NB4 (cell line): ENCODE measurements around the gene POGZ.

Experiments
- CTCF ChIP-seq: IDR thresholded peaks from one replicate; pipeline ENCODE4 v1.5.1; 2012; ENCODE audit warnings: low read depth, low read length
- MAX ChIP-seq: IDR thresholded peaks from 2 replicates; pipeline ENCODE4 v1.6.1; 2011; ENCODE audit warnings: low read depth, low read length
- POLR2A ChIP-seq: IDR thresholded peaks from 2 replicates; pipeline ENCODE4 v1.6.1; 2011; ENCODE audit warnings: mild to moderate bottlenecking; ENCODE audit not compliant: insufficient read length; ENCODE audit errors: extremely low read depth

DNA sequence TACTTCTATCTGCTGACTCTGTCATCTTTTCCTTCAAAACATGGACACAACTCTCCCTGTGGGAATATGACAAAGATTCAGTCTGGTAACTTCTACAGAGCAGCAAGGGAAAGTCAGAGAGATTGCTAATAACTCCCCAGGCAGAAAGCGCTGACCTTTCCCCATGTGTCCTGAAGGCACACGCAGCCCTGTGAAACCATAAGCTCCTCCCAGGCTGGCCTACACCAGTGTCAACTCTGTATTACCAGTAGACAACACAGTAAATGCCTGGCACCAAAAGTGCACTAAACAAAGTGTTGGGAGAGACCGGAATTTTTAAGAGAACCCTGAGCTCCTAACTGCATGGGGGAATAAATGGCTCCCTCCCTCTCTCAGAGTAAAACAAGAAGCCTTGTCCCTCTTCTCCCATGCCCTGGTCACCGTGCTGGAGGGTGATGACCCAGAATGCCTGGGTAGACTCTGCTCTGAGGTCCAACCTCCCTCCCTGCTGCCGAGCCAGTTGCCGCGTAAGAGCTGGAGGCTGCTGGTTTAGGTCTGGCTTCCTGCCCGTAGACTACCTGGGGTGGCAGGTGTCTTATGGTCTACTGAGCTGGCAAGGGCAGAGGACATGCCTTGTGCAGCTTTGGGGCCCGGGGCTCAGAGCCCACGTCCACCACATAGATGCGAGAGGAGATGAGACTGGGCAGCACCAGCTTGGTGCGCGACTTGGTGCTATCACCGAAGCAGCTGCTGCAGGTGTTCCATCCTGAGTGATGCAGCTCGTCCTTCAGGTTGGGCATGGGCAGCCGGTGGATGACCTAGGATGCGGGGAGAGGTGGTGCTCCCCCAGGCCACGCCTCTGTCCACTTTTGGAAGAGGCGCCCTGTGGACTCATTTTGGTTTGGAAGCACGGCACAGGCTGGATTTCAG, 90.6 kb downstream of the POGZ start:
- TF ChIP-seq CTCF: no peak
- no peak for TF ChIP-seq POLR2A
- TF ChIP-seq MAX: no peak
